IMR-90 (cell line): ENCODE measurements around the gene KDM2A.

Experiments
- BHLHE40 ChIP-seq: fragments of 150-350 bp; IDR thresholded peaks from 2 replicates; pipeline ENCODE4 v1.6.1; 2016; ENCODE audit warnings: mild to moderate bottlenecking, low read depth, low read length
- CTCF ChIP-seq: conservative IDR thresholded peaks from 2 replicates; pipeline ENCODE4 v1.5.1; 2012; ENCODE audit warnings: mild to moderate bottlenecking, low read depth, low read length, improper control_type of control experiment
- MAZ ChIP-seq: IDR thresholded peaks from 2 replicates; pipeline ENCODE4 v1.6.1; 2012; ENCODE audit warnings: low read depth, mild to moderate bottlenecking, low read length, improper control_type of control experiment, moderate library complexity, borderline replicate concordance
- MXI1 ChIP-seq: IDR thresholded peaks from 2 replicates; pipeline ENCODE4 v1.6.1; 2012; ENCODE audit warnings: low read depth, mild to moderate bottlenecking, low read length, moderate library complexity, borderline replicate concordance
- POLR2A ChIP-seq: IDR thresholded peaks from 2 replicates; pipeline ENCODE4 v1.6.1; 2012; ENCODE audit warnings: mild to moderate bottlenecking, low read depth, low read length
- RAD21 ChIP-seq: IDR thresholded peaks from 2 replicates; pipeline ENCODE4 v1.6.1; 2012; ENCODE audit warnings: low read length, improper control_type of control experiment

GRCh38 chr11:67177399-67178281 lies 58.6 kb downstream of the KDM2A start:
- TF ChIP-seq RAD21, result no peak
- no peak for TF ChIP-seq POLR2A
- TF ChIP-seq CTCF, result no peak
- no peak for TF ChIP-seq MAZ
- no peak for TF ChIP-seq BHLHE40
- TF ChIP-seq MXI1, result no peak
